ENCODE measurements around the gene UNK.
"Not testable (repeated sequence)": the region's sequence is repeated elsewhere in the genome, so short reads cannot be mapped to it uniquely, and the experiment has no call there.

UNK gene

GRCh38 chr17:75807861-75808260 lies 23.3 kb downstream of the UNK start:
- DNase-seq (ENCODE audit: low spot score): no peak

- DNase-seq (ENCODE audit: low spot score): no peak
Measured at GRCh38 chr17:75808549-75808904, 23.9 kb downstream of the UNK start.

GRCh38 chr17:75808905-75809621 lies 24.5 kb downstream of the UNK start:
- DNase-seq (ENCODE audit: low spot score): no peak

- no peak for DNase-seq (ENCODE audit: low spot score)
Measured at GRCh38 chr17:75809631-75810111, 25.1 kb downstream of the UNK start.

- DNase-seq (ENCODE audit: low spot score): no peak
Measured at GRCh38 chr17:75810216-75810615, 25.6 kb downstream of the UNK start.

- DNase-seq (ENCODE audit: low spot score): not testable (repeated sequence)
Measured at GRCh38 chr17:75810756-75811155, 26.1 kb downstream of the UNK start.

GRCh38 chr17:75811174-75811573 lies 26.6 kb downstream of the UNK start:
- DNase-seq (ENCODE audit: low spot score): no peak

- DNase-seq (ENCODE audit: low spot score): no peak
Measured at GRCh38 chr17:75812096-75813013, 27.7 kb downstream of the UNK start.

- no peak for DNase-seq (ENCODE audit: low spot score)
Measured at GRCh38 chr17:75813081-75814020, 28.7 kb downstream of the UNK start.

- no peak for DNase-seq (ENCODE audit: low spot score)
Measured at GRCh38 chr17:75814021-75814395, 29.4 kb downstream of the UNK start.

GRCh38 chr17:75814900-75815373 lies 30.3 kb downstream of the UNK start:
- no peak for DNase-seq (ENCODE audit: low spot score)

GRCh38 chr17:75815399-75815798 lies 30.8 kb downstream of the UNK start:
- no peak for DNase-seq (ENCODE audit: low spot score)

- no peak for DNase-seq (ENCODE audit: low spot score)
Measured at GRCh38 chr17:75816693-75817092, 32.1 kb downstream of the UNK start.

- no peak for DNase-seq (ENCODE audit: low spot score)
Measured at GRCh38 chr17:75817571-75817970, 33.0 kb downstream of the UNK start.

GRCh38 chr17:75818326-75818885 lies 33.8 kb downstream of the UNK start:
- DNase-seq (ENCODE audit: low spot score): no peak

GRCh38 chr17:75819116-75819515 lies 34.5 kb downstream of the UNK start:
- DNase-seq (ENCODE audit: low spot score): no peak

- no peak for DNase-seq (ENCODE audit: low spot score)
Measured at GRCh38 chr17:75819678-75820077, 35.1 kb downstream of the UNK start.

GRCh38 chr17:75820094-75821080 lies 35.8 kb downstream of the UNK start:
- no peak for DNase-seq (ENCODE audit: low spot score)

- DNase-seq (ENCODE audit: low spot score): no peak
Measured at GRCh38 chr17:75821552-75821951, 36.9 kb downstream of the UNK start.

- no peak for DNase-seq (ENCODE audit: low spot score)
Measured at GRCh38 chr17:75822119-75822799, 37.7 kb downstream of the UNK start.
